HG03432 (cell line): ENCODE data around the gene CXXC5.

Experiments used
- ATAC-seq: cut with Tn5 transposase; IDR thresholded peaks from one replicate; pipeline ENCODE4 v1.9.1; 2021; ENCODE audit warnings: mild to moderate bottlenecking, moderate library complexity; ENCODE audit not compliant: unreplicated experiment

The CXXC5 gene

DNA sequence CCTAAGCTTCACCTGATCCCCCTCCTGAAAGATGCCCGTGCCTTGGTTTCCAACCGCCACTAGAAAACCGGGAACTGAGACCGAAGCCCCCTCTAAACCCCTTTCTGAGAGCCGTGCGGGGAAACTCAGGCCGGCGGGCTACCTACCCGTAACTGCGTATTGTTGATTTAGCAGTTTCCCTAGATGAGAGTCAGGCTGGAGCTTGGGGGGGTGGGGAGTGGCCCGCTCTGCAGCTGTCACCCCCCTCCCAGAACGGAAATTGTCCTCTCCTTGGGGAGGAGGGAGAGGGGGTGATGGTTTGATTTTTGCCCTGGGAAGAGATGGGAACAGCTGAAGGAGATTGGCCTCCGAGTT lies 2.5 kb downstream of the CXXC5 start:
- no peak for ATAC-seq

DNA sequence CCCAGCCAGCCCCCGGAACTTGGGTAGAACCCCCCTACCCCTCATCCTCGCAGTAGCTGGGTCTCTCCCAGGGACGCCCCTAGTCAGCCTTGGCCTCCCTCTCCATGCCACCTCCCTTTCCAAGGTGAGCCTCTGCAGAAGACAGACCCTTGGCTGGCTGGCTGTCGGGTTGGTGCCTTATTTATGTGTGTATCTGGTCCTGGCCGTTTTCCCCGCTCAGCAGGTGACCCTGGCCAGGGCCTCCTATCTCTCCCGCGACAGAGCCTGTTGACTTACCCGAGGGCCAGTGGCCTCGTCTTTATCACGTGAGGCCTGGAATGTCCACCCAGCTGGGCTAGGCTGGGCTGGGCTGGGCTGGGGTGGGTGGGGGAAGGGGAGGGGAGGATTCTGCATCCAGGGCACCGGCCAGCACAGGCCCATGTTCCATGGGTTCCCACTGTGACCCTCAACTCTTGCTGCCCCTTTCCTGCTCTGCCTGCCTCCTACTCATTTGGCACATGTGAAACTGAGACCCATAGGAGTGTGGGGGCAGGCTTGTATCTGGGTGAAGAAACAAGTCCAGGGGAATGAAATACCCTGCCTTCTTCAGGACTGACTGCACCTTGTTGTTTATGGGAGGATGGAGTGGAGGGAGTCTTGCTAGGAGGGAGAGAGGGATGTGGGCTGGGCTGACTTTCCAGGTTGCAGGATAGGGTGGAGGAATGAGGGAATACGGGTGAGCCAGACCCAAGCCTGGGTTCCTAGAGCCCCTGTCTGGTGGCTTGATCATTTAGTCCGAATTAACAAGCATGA lies 3.1 kb downstream of the CXXC5 start:
- no peak for ATAC-seq

DNA sequence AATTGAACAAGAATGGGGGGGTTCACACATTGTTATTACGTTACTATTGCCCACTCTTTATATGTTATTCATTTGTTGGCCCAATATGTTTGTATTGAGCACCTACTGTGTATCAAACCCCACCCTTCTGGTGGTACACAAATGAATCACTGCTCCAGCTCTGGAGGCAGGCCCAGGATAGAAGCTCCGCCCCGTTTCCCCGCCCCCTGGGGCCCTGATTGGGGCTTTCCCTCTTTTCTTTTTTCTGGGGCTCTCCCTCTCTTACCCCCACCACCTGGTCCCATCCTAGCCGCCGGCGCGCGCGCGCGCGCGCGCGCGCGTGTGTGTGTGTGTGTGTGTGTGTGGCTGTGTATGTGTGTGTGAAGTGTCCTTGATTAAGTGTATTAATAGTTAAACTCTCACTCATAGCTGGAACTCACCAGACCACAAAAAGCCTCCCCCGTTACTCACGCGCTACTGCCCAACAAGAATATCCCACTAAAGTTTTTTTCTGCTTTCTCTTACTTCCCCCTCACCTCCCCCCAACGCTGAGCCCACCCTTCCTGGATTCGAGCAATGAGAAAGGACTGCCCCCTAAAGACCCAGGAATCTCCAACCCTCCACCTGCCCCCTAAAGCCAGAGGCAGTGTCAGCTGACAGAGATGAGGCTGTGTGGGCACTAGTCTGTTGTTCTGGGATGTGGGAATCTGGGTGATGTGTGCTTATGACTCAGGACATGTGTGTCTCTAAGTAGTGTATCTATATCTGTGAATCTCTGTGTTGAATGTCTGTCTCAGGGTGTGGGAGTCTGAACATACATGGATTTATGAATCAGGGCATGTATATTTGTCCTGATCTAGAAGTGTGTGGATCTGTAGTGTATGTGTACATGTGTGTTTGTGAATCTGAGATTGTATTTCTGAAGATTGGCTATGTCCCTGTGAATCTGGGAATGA lies 4.0 kb downstream of the CXXC5 start:
- peak; percentile 42 for ATAC-seq

DNA sequence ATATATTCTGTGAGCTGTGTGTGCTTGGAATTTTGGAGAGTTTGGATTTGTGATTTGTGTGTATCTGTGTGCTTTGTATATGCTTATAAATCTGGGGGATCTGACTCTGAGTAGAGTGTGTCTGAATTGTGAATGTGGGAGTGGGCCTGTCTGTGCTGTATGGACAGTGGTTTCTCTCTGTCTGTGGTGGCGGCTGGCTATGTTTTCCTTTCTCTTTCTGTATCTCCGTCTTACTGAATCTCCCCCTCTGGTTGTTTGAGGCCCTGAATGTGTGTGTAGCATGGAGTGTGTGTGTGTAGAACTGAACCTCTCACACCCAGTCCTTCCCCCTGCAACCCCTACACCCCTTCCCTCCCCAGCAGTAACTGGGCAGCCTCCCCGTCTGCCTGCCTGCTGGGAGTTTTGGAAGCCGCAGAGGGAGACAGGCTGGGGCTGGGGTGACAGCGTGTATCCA lies 4.7 kb downstream of the CXXC5 start:
- peak; percentile 38 for ATAC-seq

DNA sequence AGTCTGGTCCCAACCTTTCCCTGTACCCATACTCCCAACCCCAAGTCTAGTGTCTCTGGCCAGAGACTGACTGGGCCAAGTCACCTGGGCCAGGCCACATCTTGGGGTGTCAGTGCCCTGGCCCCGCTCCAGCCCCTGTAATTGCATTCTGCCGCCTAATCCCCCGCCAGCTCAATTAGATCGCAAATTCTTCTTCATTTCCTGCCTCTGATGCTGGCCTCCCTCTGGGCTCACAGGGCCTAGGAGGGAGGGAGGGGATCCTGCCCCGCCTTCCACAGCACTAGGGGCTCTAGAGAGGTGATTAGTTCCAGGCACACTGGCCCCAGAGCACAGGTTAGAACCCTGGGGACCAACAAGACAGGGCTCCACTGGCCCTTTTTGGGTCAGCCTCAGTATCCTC lies 5.5 kb downstream of the CXXC5 start:
- no peak for ATAC-seq

DNA sequence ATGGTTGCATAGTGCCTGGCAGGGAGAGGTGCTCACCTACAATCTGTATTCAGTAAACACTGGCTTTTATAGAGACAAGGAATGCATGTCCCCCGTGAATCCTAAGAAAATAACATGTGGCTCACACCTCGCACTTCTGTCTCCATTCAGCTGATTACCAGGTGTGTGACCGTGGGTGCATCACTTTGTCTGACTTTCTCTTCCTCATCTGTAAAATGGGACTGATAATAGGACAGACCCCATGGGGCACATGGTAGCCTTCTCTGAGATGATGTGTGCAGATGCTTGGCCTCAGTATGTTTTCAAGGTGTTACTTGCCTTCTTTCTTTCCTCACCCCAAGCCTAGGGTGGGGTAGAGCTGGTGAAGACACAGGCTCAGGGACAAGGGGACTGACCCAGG lies 6.3 kb downstream of the CXXC5 start:
- no peak for ATAC-seq

DNA sequence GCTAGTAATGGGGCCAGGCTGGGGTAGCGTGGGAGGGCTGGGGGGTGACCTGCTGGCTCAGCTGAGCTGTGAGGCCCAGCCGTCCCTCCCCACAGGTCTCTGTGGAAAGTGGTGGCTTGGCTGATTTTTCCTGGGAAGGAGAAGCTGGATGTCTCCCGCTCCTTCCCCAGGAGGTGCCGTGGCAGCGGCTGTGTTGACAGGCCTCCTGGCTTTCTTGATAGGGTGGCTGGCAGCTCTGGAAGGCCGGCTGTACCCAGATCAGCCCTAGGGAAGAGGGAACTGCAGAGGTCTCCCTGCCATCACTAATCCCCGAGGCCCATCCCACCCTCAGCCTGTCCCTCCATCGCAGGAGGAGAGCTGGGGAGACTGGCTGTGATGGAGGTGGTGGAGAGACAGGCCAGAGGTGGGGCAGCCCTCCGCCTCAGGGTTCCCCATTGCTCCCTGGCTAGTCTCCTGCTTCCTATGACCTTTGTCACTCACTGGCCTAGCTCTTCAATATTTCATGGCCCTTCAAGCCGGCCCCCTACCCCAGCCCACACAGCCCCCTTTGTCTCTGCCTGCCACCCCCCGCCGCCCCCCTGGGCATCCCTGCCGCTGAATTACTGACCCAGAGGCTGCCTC lies 6.8 kb downstream of the CXXC5 start:
- no peak for ATAC-seq

DNA sequence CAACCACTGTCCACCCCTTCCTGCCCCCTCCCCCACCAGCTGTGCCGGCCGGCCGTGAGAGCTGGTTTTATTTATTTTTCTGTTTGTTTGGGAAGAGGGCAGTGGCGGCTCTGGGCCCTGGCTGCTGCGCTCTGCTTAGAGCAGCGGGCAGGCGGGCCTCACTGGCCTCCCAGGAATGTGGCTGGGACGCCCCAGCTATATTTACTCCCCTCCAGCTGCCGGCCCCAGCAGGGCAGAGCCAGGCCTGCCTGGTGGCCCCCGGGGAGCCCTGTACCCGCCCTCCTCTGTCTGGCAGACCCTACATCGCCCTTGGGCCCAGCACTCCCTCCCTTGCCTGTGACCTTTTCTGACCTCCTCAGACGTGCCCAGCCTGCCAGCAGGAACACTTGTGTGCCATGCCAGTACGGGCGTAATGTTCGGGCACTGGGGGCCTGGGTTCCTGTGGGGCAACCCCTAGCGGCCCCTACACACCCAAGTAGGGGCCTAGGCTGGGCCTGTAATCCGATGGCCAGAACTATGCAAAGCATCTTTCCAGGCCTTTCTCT lies 7.7 kb downstream of the CXXC5 start:
- ATAC-seq, result no peak

DNA sequence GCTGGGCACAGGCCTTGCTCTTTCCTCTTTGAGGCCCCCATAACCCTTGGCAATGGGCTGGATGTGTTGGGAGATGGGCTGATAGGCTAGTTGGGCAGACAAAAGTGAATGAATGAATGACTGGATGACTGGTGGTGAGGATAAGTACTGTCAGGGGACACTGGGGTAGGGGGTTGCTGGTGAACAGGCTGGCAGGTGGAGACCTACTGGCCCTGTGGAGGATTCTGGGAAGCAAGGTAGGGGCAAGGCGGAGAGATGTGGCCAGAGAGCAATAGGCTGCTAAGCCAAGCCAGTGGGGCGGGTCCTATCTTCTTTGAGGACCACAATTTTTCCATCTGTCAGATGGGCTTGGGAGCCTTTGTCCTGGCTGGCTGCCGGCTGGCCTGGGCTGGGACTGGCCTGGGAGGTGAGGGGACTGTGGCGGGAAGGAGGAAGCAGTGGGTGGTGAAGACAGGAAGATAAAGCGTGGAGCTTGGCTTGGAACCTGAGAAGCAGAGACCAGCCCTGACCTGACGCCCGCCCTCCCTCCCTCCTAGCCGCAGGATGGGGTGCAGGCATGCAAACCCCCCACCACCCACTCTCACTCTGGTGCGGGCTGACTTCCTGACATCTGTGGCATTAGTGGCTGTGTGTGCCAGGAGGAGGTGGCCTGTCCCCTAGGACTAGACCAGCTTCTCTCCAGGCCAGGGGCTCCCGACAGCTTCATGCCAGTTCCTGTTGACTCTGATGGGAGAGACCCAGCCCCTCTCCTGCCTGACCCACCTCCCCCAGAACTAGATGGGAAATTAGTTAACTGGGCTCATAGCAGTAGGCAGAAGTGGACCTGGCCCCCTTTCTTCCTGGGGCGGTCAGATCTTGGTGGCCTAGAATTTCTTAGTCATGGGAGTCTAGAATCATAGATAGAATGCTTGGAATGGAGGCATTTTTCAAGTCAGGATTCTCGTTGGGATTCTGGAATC lies 9.5 kb downstream of the CXXC5 start:
- no peak for ATAC-seq

DNA sequence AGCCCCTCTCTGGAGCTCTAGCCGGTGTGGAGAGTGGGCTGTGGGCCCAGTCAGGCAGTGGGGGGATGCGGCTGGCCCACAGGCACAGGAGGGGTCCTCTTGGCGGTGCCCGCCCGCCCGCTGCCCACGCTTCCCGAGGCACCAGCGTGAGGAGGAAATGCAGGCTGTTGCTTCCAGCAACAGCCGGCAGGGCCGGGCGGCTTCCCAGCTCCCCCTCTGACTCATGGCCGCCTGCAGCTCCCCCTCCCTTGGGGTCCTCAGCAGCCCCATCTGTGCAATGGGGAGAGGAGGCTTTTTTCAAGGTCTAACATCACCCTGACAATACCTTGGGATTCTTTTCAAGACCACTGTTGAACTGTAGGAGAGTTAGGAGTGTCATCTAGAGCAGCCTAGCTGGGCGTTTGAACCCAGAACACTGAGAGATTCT lies 10.4 kb downstream of the CXXC5 start:
- no peak for ATAC-seq

DNA sequence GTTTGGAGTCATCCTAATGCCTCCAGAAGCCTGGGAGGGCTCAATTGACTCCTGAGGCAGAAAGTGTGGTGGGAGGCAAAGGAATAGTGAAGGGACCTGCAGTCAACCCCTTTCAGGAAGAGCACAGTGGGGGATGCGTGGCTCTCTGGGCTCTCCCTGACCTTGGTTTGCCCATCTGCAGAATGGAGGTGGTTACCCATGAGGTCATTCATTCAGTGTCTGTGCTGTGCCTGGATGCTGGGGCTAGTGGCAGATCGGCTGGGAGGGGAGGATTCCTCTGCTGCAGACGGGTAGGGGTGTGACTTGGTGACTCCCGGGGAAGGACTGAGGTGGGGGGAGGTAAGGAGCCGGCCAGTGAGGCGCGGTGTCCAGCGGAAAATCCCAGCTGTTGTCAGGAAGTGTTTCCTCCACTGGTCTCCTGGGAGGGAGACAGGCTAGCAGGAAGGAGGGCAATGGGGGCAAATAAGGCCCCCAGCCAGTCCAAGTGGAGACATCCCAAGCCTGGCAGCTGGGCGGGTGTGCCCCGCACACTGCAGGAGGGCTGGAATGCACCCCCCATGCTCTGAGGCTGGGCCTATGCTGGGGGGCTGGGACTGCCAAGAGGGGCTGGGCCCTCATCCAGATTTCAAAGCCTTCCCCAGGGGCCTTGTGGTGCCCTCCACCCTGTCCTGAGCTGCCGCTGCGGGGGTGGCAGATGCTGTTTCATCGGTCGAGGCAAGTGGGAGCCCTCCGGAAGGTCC lies 10.9 kb downstream of the CXXC5 start:
- ATAC-seq, result peak; percentile 27

DNA sequence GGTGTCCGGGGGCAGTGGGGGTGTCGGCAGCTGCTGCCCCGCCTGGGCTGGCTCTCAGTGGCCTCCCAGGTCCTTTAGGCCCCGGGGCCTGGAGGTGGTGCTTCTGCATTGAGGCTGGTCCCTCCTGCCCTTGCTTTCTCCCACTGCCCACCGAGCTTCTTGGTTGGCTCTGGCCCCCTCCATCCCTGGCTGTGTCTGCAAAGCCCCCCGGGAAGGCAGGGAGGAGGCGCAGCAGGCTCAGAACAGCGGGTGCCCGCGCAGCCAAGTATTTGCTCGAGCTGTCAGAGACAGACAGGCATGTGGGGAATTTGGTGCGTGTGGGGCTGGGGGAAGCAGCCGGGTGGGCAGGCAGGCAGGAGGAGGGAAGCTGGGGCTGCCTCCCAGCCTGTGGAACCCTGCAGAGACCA lies 11.5 kb downstream of the CXXC5 start:
- ATAC-seq, result no peak

DNA sequence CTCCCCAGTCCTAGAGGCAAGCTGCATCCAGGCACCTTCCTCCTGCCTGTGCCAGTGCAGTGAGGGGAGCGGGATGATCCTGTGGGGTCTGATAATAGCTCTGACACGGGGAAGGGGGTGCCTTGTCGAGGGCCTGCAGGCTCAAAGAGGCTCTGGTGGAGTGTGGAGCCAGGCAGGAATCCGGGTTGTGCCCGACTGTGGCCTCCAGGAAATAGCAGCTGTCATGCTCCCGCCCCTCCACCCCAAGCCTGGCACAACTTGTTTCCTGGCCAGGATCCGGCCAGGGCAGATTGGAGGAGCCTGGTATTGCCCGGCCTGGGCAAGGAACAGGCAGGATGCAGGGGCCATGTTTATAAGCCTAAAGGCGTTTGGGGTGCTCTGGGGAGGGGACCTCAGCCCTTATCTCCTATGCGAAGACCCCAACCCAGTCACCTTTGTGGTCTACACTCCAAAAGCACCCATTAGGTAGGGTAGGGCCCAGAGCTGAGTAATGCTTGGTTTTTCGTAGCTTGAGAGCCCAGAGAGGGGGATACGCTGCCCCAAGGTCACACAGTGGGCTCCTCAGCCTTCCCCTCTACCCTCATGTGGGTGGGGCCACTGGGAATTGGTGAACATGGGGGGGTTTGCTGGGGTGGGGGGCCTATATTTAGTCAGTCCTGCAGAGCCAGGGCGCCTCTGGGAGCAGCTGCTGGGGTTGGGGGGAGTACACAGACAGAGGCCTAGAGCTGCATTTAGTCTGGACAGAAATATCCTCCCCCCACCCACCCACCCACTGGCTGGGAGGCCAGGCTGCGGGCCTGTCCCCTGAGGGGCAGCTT lies 12.2 kb downstream of the CXXC5 start:
- no peak for ATAC-seq

DNA sequence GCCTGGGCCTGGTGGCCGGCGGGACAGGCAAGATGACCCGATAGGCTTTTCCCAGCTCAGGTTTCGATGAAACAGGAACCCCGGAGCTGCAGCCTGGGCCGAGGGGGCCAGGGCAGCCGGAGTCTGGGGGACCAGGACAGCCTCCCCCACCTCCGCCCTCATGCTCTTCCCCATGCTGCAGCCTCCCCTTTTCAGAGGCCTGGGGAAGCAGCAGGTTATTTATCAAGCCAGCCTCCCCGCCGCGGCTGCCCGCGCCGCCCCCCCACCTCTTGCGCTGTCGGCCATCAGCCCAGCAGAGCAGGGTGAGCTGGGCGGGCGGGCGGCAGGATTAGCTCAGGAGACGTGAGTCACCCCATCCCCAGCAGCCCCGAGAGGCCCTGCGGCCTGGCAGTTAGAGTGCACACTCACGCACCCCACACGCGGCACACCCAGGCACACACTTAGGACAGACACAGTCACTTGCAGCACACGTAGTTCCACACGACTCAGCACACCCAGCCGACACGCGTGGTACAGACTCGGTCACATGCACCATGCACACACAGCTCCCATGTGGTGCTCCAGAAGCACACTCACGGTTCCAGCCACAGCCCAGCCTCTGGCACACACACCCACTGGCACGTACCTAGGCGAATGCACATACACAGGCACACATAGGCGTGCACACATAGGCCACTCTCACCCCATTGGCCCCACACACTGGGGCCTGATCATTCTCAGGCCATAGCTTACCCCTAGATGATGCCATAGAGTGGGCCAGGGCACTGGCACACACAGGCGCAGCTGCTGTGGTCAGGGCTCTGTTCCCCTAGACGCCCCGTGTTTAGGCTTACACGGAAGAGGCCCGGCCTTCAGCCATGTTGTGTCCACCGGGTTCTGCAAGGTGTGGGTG lies 13.0 kb downstream of the CXXC5 start:
- ATAC-seq, result peak; percentile 42

DNA sequence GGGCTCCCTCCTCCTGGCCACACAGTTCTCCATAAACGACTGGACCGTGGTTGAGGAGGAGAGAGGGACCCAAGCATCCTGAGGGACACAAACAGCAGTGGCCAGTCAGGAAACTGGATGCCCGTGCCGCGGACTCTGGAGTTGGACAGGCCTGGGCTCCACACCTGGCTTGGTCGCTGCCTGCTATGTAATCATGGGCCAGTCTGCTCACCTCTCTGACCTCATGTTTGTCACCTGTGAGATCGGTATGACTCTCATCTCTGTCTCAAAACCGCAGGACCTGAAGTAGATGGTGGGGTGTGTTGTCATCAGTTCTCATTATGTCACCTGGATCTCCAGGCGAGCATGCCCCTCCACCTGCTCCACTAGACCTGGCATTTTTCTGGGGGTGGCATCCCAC lies 14.5 kb downstream of the CXXC5 start:
- no peak for ATAC-seq

DNA sequence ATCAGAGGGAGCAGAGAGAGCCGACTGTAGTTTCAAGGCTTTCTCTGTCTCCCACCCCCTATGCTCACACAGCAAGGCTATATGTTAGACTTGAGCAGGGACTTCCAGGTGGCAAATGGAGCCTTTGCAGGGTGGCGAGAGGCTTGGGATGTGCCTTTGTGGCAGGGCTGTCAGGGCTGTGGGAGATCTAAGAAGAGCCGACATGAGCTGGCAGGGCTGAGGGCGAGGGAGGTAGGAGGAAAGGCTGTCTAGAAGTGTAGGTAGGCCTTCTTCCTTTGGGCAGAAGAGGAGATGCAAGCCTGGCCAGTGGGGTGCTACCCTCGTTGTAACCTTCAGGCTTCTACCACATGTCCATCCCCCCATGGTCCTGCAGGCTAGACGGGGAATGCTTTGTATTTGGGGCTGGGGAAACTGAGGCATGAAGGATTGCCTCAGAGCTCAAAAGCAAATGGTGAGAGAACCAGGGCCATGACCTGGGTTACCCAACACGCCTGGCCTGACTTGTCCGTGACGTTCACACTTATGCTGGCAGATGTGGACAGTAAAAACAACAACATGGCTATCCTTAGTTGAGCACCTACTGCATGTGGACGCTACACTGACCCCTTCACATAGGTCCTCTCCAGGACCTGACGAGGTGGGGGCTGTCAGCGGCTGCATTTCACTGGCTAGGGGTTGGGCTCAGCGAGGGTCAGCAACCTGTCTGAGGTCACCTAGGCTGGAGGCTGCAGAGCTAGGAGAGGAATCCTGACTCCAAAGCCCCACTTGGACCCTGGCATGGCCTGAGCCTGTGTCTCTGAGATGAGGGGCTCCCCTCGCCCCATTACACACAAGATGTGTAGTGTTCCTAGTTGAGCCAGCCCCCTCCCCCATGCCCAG lies 15.3 kb downstream of the CXXC5 start:
- no peak for ATAC-seq
